Measurements from ENCODE around the gene SIRT6. TPM values are rescaled to one million over a fixed set of nuclear protein-coding genes. Genes with fewer than 3 reads are reported as not detected.

The SIRT6 gene
- total and polyA plus RNA-seq, 9 of the 15 experiments (the other 6 are each of a cell fraction or from before 2014, with no cell fraction given): 1.4 to 41.1 (median 10.2) TPM

DNA sequence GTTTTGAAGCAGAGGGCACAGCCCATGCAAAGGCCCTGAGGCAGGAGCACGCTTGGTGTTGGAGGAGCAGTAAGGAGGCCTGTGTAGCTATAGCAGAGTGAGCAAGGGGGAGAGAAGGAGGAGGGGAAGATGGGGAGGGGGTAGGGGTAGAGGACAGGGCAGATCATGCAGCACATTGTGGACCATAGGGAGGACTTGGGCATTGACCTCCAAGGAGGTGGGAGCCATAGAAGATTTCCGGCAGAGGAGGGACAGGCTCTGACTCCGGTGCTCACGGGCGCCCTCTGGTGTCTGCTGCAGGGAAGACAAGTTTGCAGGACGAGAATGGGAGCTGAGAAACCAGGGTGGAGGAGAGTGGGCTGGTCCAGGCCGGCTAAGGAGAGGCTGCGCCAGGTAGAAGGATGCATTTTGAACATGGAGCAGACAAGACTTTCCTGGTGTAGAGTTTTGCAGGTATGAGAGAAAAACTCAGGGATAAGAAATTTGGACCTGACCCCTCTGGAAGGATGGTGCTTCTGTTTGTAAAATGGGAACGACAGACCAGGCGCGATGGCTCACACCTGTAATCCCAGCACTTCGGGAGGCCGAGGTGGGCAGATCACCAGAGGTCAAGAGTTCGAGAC, 42.6 kb downstream of the SIRT6 start (continued):
- TF ChIP-seq, protein P1, sequence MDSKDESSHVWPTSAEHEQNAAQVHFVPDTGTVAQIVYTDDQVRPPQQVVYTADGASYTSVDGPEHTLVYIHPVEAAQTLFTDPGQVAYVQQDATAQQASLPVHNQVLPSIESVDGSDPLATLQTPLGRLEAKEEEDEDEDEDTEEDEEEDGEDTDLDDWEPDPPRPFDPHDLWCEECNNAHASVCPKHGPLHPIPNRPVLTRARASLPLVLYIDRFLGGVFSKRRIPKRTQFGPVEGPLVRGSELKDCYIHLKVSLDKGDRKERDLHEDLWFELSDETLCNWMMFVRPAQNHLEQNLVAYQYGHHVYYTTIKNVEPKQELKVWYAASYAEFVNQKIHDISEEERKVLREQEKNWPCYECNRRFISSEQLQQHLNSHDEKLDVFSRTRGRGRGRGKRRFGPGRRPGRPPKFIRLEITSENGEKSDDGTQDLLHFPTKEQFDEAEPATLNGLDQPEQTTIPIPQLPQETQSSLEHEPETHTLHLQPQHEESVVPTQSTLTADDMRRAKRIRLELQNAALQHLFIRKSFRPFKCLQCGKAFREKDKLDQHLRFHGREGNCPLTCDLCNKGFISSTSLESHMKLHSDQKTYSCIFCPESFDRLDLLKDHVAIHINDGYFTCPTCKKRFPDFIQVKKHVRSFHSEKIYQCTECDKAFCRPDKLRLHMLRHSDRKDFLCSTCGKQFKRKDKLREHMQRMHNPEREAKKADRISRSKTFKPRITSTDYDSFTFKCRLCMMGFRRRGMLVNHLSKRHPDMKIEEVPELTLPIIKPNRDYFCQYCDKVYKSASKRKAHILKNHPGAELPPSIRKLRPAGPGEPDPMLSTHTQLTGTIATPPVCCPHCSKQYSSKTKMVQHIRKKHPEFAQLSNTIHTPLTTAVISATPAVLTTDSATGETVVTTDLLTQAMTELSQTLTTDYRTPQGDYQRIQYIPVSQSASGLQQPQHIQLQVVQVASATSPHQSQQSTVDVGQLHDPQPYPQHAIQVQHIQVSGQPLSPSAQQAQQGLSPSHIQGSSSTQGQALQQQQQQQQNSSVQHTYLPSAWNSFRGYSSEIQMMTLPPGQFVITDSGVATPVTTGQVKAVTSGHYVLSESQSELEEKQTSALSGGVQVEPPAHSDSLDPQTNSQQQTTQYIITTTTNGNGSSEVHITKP (IDR thresholded peaks at IDR 0.05; ENCODE audit: partially characterized antibody): peak; percentile 62
- TF ChIP-seq, protein P2, sequence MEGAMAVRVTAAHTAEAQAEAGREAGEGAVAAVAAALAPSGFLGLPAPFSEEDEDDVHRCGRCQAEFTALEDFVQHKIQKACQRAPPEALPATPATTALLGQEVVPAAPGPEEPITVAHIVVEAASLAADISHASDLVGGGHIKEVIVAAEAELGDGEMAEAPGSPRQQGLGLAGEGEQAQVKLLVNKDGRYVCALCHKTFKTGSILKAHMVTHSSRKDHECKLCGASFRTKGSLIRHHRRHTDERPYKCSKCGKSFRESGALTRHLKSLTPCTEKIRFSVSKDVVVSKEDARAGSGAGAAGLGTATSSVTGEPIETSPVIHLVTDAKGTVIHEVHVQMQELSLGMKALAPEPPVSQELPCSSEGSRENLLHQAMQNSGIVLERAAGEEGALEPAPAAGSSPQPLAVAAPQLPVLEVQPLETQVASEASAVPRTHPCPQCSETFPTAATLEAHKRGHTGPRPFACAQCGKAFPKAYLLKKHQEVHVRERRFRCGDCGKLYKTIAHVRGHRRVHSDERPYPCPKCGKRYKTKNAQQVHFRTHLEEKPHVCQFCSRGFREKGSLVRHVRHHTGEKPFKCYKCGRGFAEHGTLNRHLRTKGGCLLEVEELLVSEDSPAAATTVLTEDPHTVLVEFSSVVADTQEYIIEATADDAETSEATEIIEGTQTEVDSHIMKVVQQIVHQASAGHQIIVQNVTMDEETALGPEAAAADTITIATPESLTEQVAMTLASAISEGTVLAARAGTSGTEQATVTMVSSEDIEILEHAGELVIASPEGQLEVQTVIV (CRISPR knock-in tag; IDR thresholded peaks at IDR 0.05; ENCODE audit: borderline replicate concordance): no peak
- TF ChIP-seq RBM34 (IDR thresholded peaks at IDR 0.05; ENCODE audit: borderline replicate concordance, insufficient read depth, low read length) (no peak), ZNF79 (CRISPR knock-in tag; IDR thresholded peaks at IDR 0.05; ENCODE audit: low read depth) (no peak), TEAD1 (CRISPR knock-in tag; IDR thresholded peaks at IDR 0.05) (no peak), HLTF (IDR thresholded peaks at IDR 0.05) (0 out of 2 replicates have a peak, but pooled peaks have one; percentile 39), HDAC2 (IDR thresholded peaks at IDR 0.05) (peak; percentile 86; the same call in 1 of the 2 replicates), RBBP5 (IDR thresholded peaks at IDR 0.05; ENCODE audit: borderline replicate concordance, insufficient read depth, low read length, poor library complexity, severe bottlenecking) (no peak), ZNF696 (CRISPR knock-in tag; conservative IDR thresholded peaks at IDR 0.05) (no peak)
- TF ChIP-seq, protein P3, sequence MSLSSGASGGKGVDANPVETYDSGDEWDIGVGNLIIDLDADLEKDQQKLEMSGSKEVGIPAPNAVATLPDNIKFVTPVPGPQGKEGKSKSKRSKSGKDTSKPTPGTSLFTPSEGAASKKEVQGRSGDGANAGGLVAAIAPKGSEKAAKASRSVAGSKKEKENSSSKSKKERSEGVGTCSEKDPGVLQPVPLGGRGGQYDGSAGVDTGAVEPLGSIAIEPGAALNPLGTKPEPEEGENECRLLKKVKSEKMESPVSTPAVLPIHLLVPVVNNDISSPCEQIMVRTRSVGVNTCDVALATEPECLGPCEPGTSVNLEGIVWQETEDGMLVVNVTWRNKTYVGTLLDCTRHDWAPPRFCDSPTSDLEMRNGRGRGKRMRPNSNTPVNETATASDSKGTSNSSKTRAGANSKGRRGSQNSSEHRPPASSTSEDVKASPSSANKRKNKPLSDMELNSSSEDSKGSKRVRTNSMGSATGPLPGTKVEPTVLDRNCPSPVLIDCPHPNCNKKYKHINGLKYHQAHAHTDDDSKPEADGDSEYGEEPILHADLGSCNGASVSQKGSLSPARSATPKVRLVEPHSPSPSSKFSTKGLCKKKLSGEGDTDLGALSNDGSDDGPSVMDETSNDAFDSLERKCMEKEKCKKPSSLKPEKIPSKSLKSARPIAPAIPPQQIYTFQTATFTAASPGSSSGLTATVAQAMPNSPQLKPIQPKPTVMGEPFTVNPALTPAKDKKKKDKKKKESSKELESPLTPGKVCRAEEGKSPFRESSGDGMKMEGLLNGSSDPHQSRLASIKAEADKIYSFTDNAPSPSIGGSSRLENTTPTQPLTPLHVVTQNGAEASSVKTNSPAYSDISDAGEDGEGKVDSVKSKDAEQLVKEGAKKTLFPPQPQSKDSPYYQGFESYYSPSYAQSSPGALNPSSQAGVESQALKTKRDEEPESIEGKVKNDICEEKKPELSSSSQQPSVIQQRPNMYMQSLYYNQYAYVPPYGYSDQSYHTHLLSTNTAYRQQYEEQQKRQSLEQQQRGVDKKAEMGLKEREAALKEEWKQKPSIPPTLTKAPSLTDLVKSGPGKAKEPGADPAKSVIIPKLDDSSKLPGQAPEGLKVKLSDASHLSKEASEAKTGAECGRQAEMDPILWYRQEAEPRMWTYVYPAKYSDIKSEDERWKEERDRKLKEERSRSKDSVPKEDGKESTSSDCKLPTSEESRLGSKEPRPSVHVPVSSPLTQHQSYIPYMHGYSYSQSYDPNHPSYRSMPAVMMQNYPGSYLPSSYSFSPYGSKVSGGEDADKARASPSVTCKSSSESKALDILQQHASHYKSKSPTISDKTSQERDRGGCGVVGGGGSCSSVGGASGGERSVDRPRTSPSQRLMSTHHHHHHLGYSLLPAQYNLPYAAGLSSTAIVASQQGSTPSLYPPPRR (CRISPR knock-in tag; IDR thresholded peaks at IDR 0.05; ENCODE audit: borderline replicate concordance): no peak
- TF ChIP-seq, protein P4, sequence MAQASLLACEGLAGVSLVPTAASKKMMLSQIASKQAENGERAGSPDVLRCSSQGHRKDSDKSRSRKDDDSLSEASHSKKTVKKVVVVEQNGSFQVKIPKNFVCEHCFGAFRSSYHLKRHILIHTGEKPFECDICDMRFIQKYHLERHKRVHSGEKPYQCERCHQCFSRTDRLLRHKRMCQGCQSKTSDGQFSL (CRISPR knock-in tag; IDR thresholded peaks at IDR 0.05): no peak
- TF ChIP-seq, protein P4 (tag; IDR thresholded peaks at IDR 0.05): no peak

Data from K562 (cell line).